HCEC 1CT (cell line): ENCODE data around the gene EVI5.
"Not testable (repeated sequence)": the region's sequence is repeated elsewhere in the genome, so short reads cannot be mapped to it uniquely, and the experiment has no call there.

Experiments
- DNase-seq: peaks from one replicate; pipeline ENCODE4 v3.0.0-alpha.2; 2017

The EVI5 gene

GRCh38 chr1:92747735-92748134, 37.2 kb downstream of the EVI5 start:
- DNase-seq = no peak

GRCh38 chr1:92746255-92746654, 38.7 kb downstream of the EVI5 start:
- DNase-seq = not testable (repeated sequence)

- no peak for DNase-seq
These were observed 41.7 kb downstream of the EVI5 start for GRCh38 chr1:92743221-92743620.

- no peak for DNase-seq
These were observed 45.0 kb downstream of the EVI5 start for GRCh38 chr1:92739669-92740524.

- DNase-seq = peak; percentile 39
These were observed 48.5 kb downstream of the EVI5 start for GRCh38 chr1:92736395-92736794.

GRCh38 chr1:92730476-92730875, 54.4 kb downstream of the EVI5 start:
- DNase-seq = no peak

GRCh38 chr1:92728697-92729096, 56.2 kb downstream of the EVI5 start:
- peak; percentile 48 for DNase-seq

- not testable (repeated sequence) for DNase-seq
These were observed 61.2 kb downstream of the EVI5 start for GRCh38 chr1:92723713-92724112.

GRCh38 chr1:92721886-92722285, 63.0 kb downstream of the EVI5 start:
- DNase-seq = no peak

GRCh38 chr1:92721157-92721556, 63.8 kb downstream of the EVI5 start:
- DNase-seq = not testable (repeated sequence)

- DNase-seq = not testable (repeated sequence)
These were observed 69.4 kb downstream of the EVI5 start for GRCh38 chr1:92715476-92715951.

GRCh38 chr1:92713939-92714338, 71.0 kb downstream of the EVI5 start:
- DNase-seq = no peak

GRCh38 chr1:92711473-92712165, 73.3 kb downstream of the EVI5 start:
- no peak for DNase-seq

- DNase-seq = peak; percentile 82
These were observed 75.2 kb downstream of the EVI5 start for GRCh38 chr1:92709738-92710137.

- no peak for DNase-seq
These were observed 76.4 kb downstream of the EVI5 start for GRCh38 chr1:92708368-92708950.

GRCh38 chr1:92707709-92708108, 77.2 kb downstream of the EVI5 start:
- no peak for DNase-seq

- no peak for DNase-seq
These were observed 77.6 kb downstream of the EVI5 start for GRCh38 chr1:92707292-92707691.

GRCh38 chr1:92705446-92705845, 79.5 kb downstream of the EVI5 start:
- peak; percentile 7 for DNase-seq

- peak; percentile 22 for DNase-seq
These were observed 83.8 kb downstream of the EVI5 start for GRCh38 chr1:92701147-92701546.

- no peak for DNase-seq
These were observed 86.0 kb downstream of the EVI5 start for GRCh38 chr1:92698932-92699331.

GRCh38 chr1:92695104-92695503, 89.8 kb downstream of the EVI5 start:
- no peak for DNase-seq

GRCh38 chr1:92691925-92692324, 93.0 kb downstream of the EVI5 start:
- DNase-seq = no peak

- DNase-seq = no peak
These were observed 94.5 kb downstream of the EVI5 start for GRCh38 chr1:92690212-92690906.
